Ovary (tissue), 3 donors: ENCODE results near the gene TBC1D12.

Experiments used
- CTCF ChIP-seq, 3 donors: fragments of 450-650 bp in 2 of 3; fragments of 200-600 bp in 1 of 3; IDR thresholded peaks; one replicate each; pipeline versions ENCODE4 v1.5.1 to v1.8.0; 2016 to 2022; ENCODE audit warnings: antibody characterized with exemption in 3 of 3, mild to moderate bottlenecking in 1 of 3
- EP300 ChIP-seq: sonication (generic); formaldehyde crosslinking; IDR thresholded peaks from one replicate; pipeline ENCODE4 v1.6.1; 2017; ENCODE audit warnings: antibody characterized with exemption
- POLR2A ChIP-seq: fragments of 450-650 bp; IDR thresholded peaks from one replicate; pipeline ENCODE4 v1.6.1; 2017; ENCODE audit warnings: antibody characterized with exemption, mild to moderate bottlenecking, moderate library complexity
- donor health status: DM: no; HTN: no; CAD: no.

GRCh38 chr10:94411304-94411703 lies 9.0 kb downstream of the TBC1D12 start:
- TF ChIP-seq CTCF (IDR thresholded peaks at IDR 0.05) = no peak
- no peak for TF ChIP-seq EP300
- TF ChIP-seq POLR2A = no peak
